HG02678 (cell line): ENCODE measurements around the gene ADAM15.
A peak's percentile ranks its signal among the peaks of the same experiment; 100 is the strongest.

ENCODE experiments used
- ATAC-seq: cut with Tn5 transposase; IDR thresholded peaks from one replicate; pipeline ENCODE4 v1.9.1; 2021; ENCODE audit warnings: mild to moderate bottlenecking, moderate library complexity; ENCODE audit not compliant: unreplicated experiment

The ADAM15 gene

GRCh38 chr1:155070158-155070621 is 19.1 kb downstream of the ADAM15 start:
- ATAC-seq = no peak

GRCh38 chr1:155070721-155071569 is 19.8 kb downstream of the ADAM15 start:
- peak; percentile 81 for ATAC-seq

GRCh38 chr1:155071701-155072100 is 20.6 kb downstream of the ADAM15 start:
- ATAC-seq = no peak

GRCh38 chr1:155072531-155073289 is 21.6 kb downstream of the ADAM15 start:
- no peak for ATAC-seq

GRCh38 chr1:155073377-155074242 is 22.5 kb downstream of the ADAM15 start:
- no peak for ATAC-seq

- no peak for ATAC-seq
Measured at GRCh38 chr1:155075535-155075934, 24.4 kb downstream of the ADAM15 start.

- no peak for ATAC-seq
Measured at GRCh38 chr1:155076371-155076770, 25.3 kb downstream of the ADAM15 start.

GRCh38 chr1:155077346-155077745 is 26.2 kb downstream of the ADAM15 start:
- no peak for ATAC-seq

GRCh38 chr1:155077758-155078445 is 26.8 kb downstream of the ADAM15 start:
- no peak for ATAC-seq

- no peak for ATAC-seq
Measured at GRCh38 chr1:155078469-155079209, 27.5 kb downstream of the ADAM15 start, which contains the start of gene EFNA3. TSS of gene EFNA3 (plus strand) at chr1:155078837. CDS start at chr1:155078942, 105 bp downstream.

GRCh38 chr1:155079210-155079486 is 28.0 kb downstream of the ADAM15 start:
- ATAC-seq = no peak

GRCh38 chr1:155079487-155080311 is 28.6 kb downstream of the ADAM15 start:
- no peak for ATAC-seq

GRCh38 chr1:155080312-155081228 is 29.5 kb downstream of the ADAM15 start:
- no peak for ATAC-seq

- no peak for ATAC-seq
Measured at GRCh38 chr1:155081472-155082300, 30.6 kb downstream of the ADAM15 start.

GRCh38 chr1:155082301-155083051 is 31.4 kb downstream of the ADAM15 start:
- ATAC-seq = no peak

GRCh38 chr1:155083052-155083541 is 32.0 kb downstream of the ADAM15 start:
- ATAC-seq = no peak
